ENCODE results near the gene ALDH1B1.

The ALDH1B1 gene

DNA sequence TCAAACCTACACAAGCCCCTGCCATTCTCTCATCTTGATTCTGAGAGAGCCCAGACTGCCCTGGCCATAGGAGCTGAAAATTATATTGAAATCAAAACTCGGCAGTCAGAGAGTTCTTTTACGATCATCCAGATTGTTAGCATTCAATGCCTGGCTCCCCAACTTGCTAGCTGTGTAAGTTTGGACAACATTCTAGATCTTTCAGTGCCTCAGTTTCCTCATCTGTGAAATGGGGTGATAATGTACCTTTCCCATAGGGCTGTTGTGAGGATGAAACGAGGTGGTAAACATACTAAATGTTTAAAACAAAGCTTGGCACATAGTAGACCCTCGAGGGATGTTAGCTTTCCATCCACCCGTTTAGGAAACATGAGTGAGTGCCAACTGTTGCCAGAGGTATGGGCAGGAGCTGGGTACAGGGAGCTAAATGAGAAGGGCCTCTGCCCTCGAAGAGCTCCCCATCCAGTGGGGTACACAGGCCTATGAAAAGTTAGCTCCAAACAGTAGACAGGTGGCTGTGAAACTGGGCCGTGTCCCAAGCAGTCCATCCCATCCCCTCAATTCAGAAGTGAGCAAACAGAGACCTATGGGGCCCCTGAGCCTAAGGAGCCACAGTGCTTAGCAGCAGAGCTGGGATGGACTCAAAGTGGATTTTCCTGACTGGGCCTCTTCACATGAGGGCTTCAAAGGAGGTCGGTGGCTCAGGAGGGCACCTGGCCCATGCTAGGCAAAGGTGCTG, 49.0 kb downstream of the ALDH1B1 start:
- DNase-seq = no peak

DNA sequence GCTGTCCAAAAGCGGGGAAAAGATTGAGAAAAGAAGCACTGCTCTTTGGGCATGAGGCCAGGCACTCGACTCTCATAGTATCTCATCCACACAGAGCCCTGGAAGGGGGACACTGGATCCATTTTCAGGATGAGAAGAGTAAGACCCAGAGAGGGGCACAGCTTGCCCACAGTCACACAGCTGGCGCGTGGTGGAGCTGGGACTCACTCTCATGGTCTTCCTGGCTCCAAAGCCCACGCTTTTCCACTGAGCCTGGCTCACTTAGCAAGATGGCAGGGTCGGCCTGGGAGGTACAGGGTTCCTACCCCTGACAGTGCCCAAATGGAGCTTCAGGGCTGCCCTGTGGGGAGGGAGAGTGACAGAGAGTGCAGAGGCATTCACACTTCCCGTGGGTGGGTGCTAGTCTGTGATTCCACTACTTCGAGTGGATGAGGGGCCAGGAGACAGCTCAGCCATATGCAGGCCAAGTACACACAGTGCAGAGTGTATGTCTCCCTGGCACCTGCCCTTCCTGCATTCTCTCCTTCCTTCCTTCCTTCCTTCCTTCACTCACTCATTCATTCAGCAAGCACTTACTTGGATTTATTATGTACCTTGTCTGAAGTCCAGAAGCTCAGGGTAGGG, 50.1 kb downstream of the ALDH1B1 start:
- no peak for DNase-seq

DNA sequence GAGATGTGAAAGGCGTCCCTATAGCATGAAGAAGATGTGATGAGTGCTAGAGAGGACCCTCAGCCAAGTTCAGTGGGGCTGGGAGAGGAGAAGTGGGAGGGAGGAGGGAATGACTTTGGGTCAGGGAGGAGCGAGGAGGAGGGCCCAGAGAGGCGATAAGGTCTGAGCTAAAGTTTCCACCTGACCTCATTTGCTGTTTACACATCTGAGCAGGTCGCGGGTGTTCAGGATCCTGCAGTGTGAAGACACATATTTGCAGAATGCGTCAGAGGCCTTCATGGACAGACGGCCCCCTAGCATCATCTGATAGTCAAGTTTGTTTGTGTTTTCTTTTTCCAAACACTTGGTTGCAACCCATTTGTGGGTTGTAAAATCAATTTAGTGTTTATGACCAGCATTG, 50.7 kb downstream of the ALDH1B1 start:
- DNase-seq = no peak

DNA sequence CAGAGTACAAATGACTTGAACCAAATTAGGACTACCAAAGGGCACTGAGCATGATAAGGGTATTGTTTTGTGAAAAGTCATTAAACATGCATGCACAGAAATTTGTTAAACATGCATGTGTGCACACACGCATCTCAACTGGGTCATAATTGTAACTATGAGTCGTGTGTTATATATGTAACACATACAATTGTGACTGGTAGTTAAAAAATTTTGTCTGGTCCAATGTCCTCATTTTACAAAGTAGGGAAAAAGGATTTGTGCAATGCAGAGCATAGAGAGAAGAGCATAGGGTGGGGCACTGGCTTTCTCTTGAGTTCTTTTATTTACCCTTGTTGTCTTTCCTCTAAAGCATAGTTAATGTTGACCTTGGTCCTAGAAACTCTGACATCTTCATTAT, 51.1 kb downstream of the ALDH1B1 start:
- DNase-seq = no peak

DNA sequence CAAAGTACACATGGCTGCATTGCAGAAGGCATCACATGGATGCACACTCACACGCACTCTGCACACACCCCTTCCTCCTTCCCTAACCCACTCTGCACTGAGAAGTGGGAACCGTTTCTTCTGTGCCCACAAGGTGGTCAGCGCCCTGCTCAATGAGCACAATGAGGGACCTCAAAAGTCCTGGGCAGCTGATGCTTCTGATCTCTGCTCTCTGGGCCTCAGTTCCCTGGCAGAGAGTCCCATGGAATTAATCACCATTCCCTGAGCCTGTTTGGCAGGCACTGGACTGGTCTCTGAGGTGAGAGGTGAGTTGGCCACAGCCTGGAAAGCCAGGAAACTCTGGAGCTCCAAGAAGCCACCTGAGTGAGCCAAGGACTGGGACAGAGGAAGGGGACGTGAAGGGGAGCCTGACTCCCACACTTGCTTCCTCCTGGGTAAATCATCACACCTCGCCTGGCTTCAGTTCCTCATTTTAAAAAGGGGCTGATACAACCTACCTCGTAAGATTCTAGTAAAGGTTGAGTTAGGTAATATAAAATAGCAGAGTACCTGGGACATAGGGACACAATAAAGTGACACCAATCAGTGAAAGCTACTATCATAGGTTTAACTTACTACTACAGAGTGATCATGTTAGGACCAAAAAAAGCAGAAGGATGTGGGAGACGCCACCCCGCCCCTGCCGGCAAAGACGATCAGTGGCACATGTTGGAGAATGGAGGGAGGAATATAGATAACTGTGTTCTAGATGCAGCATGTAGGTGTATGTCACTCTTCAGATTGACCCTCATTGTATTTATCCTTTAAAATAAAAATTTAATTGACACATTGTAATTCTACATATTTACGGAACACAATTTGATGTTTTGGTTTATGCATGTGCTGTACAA, 52.9 kb downstream of the ALDH1B1 start:
- DNase-seq = no peak

DNA sequence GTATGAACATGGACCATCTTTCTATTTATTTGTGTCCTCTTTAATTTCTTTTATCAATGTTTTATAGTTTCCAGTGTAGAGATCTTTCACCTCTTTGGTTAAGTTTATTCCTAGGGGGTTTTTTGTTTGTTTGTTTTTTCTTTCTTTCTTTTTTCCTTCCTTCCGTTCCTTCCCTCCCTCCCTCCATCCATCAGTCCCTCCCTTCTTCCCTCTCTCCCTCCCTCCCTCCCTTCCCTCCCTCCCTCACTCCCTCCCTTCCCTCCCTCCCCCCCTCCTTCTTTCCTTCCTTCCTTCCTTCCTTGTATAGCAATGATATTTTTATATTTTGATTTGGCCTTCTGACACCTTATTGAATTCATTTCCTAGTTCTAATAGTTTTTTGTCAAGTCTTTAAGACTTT, 55.2 kb downstream of the ALDH1B1 start:
- DNase-seq = no peak

Data from activated CD4-positive, alpha-beta T cell treated with anti-CD3 and anti-CD28 coated beads, Interleukin-2, amount 50 U/mL, for 4 hours (primary cell).